Small intestine (tissue), 7 donors: ENCODE measurements around the gene RIPK4. TPM values are rescaled to one million over a fixed set of nuclear protein-coding genes. Genes with fewer than 3 reads are reported as not detected.

Experiments used
- DNase-seq, 2 donors: peaks; one replicate each; pipeline versions ENCODE4 v3.0.0 to v3.0.0-alpha.2; 2013
- FAIRE-seq: peaks from 2 replicates; lab custom pipeline; 2012; peaks lifted over from hg19 to GRCh38; lab: Jason Lieb, UNC
- H3K27ac ChIP-seq, 3 donors: one replicate each; pipeline ENCODE4 v1.5.1; 2013; ENCODE audit warnings: low read length in 2 of 3, mild to moderate bottlenecking in 2 of 3, control low read depth in 1 of 3, inconsistent platforms in 1 of 3, low read depth in 1 of 3, moderate library complexity in 1 of 3
- H3K27me3 ChIP-seq, 3 donors: one replicate each; pipeline ENCODE4 v1.6.1; 2013; ENCODE audit warnings: low read length in 3 of 3, inconsistent platforms in 1 of 3; ENCODE audit not compliant: control insufficient read depth in 3 of 3, insufficient read depth in 3 of 3
- H3K36me3 ChIP-seq, 3 donors: one replicate each; pipeline ENCODE4 v1.6.1; 2013; ENCODE audit warnings: low read length in 3 of 3, inconsistent platforms in 1 of 3, low read depth in 1 of 3, mild to moderate bottlenecking in 1 of 3, moderate library complexity in 1 of 3; ENCODE audit not compliant: control insufficient read depth in 3 of 3, insufficient read depth in 2 of 3
- H3K4me1 ChIP-seq, 3 donors: one replicate each; pipeline ENCODE4 v1.6.1; 2013; ENCODE audit warnings: low read length in 2 of 3, inconsistent platforms in 1 of 3, low read depth in 1 of 3, mild to moderate bottlenecking in 1 of 3, moderate library complexity in 1 of 3; ENCODE audit not compliant: control insufficient read depth in 3 of 3, insufficient read depth in 2 of 3
- H3K4me3 ChIP-seq, 3 donors: one replicate each; pipeline ENCODE4 v1.5.1; 2013; ENCODE audit warnings: low read length in 3 of 3, control low read depth in 1 of 3, inconsistent platforms in 1 of 3, low read depth in 1 of 3, mild to moderate bottlenecking in 1 of 3, moderate library complexity in 1 of 3
- H3K9me3 ChIP-seq, 2 donors: one replicate each; pipeline ENCODE4 v1.6.1; 2013; ENCODE audit warnings: low read depth in 1 of 2, low read length in 1 of 2; ENCODE audit not compliant: control insufficient read depth in 2 of 2, insufficient read depth in 1 of 2
- WGBS, 3 donors: extraction: QIAGEN DNeasy Blood & Tissue Kit; methylation state at CpG; one replicate each; pipeline ENCODE4 v1.1.7; 2013; 5-methylcytosine and 5-hydroxymethylcytosine counted together
- polyA plus RNA-seq, 4 donors: library from polyadenylated mRNA; stranded (reverse) in 3 of 4; unstranded in 1 of 4; fragments of 200-250 nt in 3 of 4; fragments of 120-200 nt in 1 of 4; gene quantifications; one replicate each; pipeline versions ENCODE4 v1.2.1 to v1.2.3, GENCODE V29; 2013
- donor health status: healthy with polysubstance abuse.
- donor health status: control.
- donor health status: control.
- donor health status: Bipolar disorder and iron deficiency.
- donor health status: healthy.

RIPK4 gene
- polyA plus RNA-seq, 4 donors, result 9.7 to 28.4 (median 20.5) TPM

GRCh38 chr21:41713495-41714281, 53.2 kb downstream of the RIPK4 start:
- H3K27me3 ChIP-seq, result peaks cover 0 to 2% (median 0%) of the 10 kb centered on the region in 3 donors
- peak overlapping the region; percentile 46 to 96 (median 86) for H3K27ac ChIP-seq
- H3K36me3 ChIP-seq, result no peaks in the 10 kb centered on the region
- WGBS, 3 donors, result 15 to 61% (median 36%) methylated on average over 21 to 22 of the region's 22 CpGs
- H3K9me3 ChIP-seq, result no peaks in the 10 kb centered on the region
- peak overlapping the region in 1 of 3 donors; percentile 50 for H3K4me3 ChIP-seq
- H3K4me1 ChIP-seq, result peaks cover 0 to 75% (median 16%) of the 10 kb centered on the region in 3 donors
- peak; percentile 93 to 94 for DNase-seq
- FAIRE-seq, result no peak

GRCh38 chr21:41712730-41713129, 54.1 kb downstream of the RIPK4 start:
- FAIRE-seq (no peak), DNase-seq (peak in 1 of 2 donors; percentile 60)
- Histone ChIP-seq H3K27ac (peak overlapping the region; percentile 19 to 88 (median 86)), H3K27me3 (peaks cover 0 to 2% (median 0%) of the 10 kb centered on the region in 3 donors), H3K4me1 (peaks cover 0 to 79% (median 16%) of the 10 kb centered on the region in 3 donors), H3K4me3 (no peak overlapping the region), H3K9me3 (peaks cover 0 to 3% of the 10 kb centered on the region in 2 donors), H3K36me3 (no peaks in the 10 kb centered on the region)
- 21 to 40% (median 27%) methylated on average over 9 of the region's 9 CpGs for WGBS, 3 donors

- H3K27me3 ChIP-seq, result peaks cover 0 to 2% (median 0%) of the 10 kb centered on the region in 3 donors
- no peaks in the 10 kb centered on the region for H3K36me3 ChIP-seq
- H3K9me3 ChIP-seq, result peaks cover 0 to 7% of the 10 kb centered on the region in 2 donors
- peaks cover 0 to 79% (median 16%) of the 10 kb centered on the region in 3 donors for H3K4me1 ChIP-seq
- DNase-seq, result peak in 1 of 2 donors; percentile 63
- peak overlapping the region; percentile 10 to 88 (median 86) for H3K27ac ChIP-seq
- 33 to 57% (median 39%) methylated on average over 16 to 18 of the region's 18 CpGs for WGBS, 3 donors
- no peak overlapping the region for H3K4me3 ChIP-seq
- FAIRE-seq, result no peak
Observed at GRCh38 chr21:41712201-41712600, 54.7 kb downstream of the RIPK4 start.

- WGBS, 3 donors, result 26 to 55% (median 30%) methylated on average over 13 of the region's 13 CpGs
- Histone ChIP-seq H3K27me3 (peaks cover 0 to 2% (median 0%) of the 10 kb centered on the region in 3 donors), H3K27ac (peak overlapping the region; percentile 52 to 88 (median 86)), H3K9me3 (peaks cover 0 to 10% of the 10 kb centered on the region in 2 donors), H3K36me3 (no peaks in the 10 kb centered on the region), H3K4me3 (no peak overlapping the region), H3K4me1 (peaks cover 0 to 75% (median 14%) of the 10 kb centered on the region in 3 donors)
- no peak for FAIRE-seq
- DNase-seq, result peak; percentile 63 to 87
Observed at GRCh38 chr21:41711416-41712007, 55.3 kb downstream of the RIPK4 start.

- no peak for FAIRE-seq
- DNase-seq, result no peak
Observed at GRCh38 chr21:41710823-41711160, 56.1 kb downstream of the RIPK4 start.

GRCh38 chr21:41709965-41710822, 56.7 kb downstream of the RIPK4 start:
- Histone ChIP-seq H3K9me3 (peaks cover 0 to 10% of the 10 kb centered on the region in 2 donors), H3K27me3 (peaks cover 0 to 2% (median 0%) of the 10 kb centered on the region in 3 donors), H3K27ac (peak overlapping the region; percentile 3 to 88 (median 86)), H3K4me3 (no peak overlapping the region), H3K36me3 (no peaks in the 10 kb centered on the region), H3K4me1 (peaks cover 0 to 77% (median 14%) of the 10 kb centered on the region in 3 donors)
- 78 to 91% (median 88%) methylated on average over 12 of the region's 12 CpGs for WGBS, 3 donors
- FAIRE-seq (no peak), DNase-seq (peak; percentile 16 to 35)

More at GRCh38 chr21:41710823-41711160, 56.1 kb downstream of the RIPK4 start:
- Histone ChIP-seq H3K4me1 (peaks cover 0 to 75% (median 13%) of the 10 kb centered on the region in 3 donors), H3K27ac (peak overlapping the region; percentile 3 to 88 (median 86)), H3K27me3 (peaks cover 0 to 2% (median 0%) of the 10 kb centered on the region in 3 donors), H3K4me3 (no peak overlapping the region), H3K9me3 (peaks cover 0 to 10% of the 10 kb centered on the region in 2 donors), H3K36me3 (no peaks in the 10 kb centered on the region)
- WGBS, 3 donors, result 78 to 84% (median 79%) methylated on average over 8 of the region's 8 CpGs

GRCh38 chr21:41709166-41709565, 57.7 kb downstream of the RIPK4 start:
- Histone ChIP-seq H3K4me1 (peaks cover 0 to 78% (median 13%) of the 10 kb centered on the region in 3 donors), H3K27me3 (peaks cover 0 to 2% (median 0%) of the 10 kb centered on the region in 3 donors), H3K27ac (no peak overlapping the region), H3K4me3 (no peak overlapping the region), H3K36me3 (peaks cover 0 to 2% (median 0%) of the 10 kb centered on the region in 3 donors), H3K9me3 (peaks cover 0 to 10% of the 10 kb centered on the region in 2 donors)
- WGBS, 3 donors, result 71 to 78% (median 78%) methylated on average over 7 of the region's 7 CpGs
- DNase-seq (no peak), FAIRE-seq (no peak)
